Stomach (tissue), 4 donors: Measurements from ENCODE around the gene SVIL.

Source experiments
- EP300 ChIP-seq: sonication (generic); formaldehyde crosslinking; IDR thresholded peaks from one replicate; pipeline ENCODE4 v1.6.1; 2017; ENCODE audit warnings: antibody characterized with exemption
- TF ChIP-seq, protein P1 (sequence below), 7 experiments: fragments of 450-650 bp in 4 of 7; fragments of 200-600 bp in 3 of 7; sonication (generic) in 3 of 7; IDR thresholded peaks; one replicate each; pipeline ENCODE4 v1.5.1; 2016 to 2019; ENCODE audit warnings: antibody characterized with exemption in 7 of 7, control low read depth in 2 of 7, mild to moderate bottlenecking in 1 of 7

DNA sequence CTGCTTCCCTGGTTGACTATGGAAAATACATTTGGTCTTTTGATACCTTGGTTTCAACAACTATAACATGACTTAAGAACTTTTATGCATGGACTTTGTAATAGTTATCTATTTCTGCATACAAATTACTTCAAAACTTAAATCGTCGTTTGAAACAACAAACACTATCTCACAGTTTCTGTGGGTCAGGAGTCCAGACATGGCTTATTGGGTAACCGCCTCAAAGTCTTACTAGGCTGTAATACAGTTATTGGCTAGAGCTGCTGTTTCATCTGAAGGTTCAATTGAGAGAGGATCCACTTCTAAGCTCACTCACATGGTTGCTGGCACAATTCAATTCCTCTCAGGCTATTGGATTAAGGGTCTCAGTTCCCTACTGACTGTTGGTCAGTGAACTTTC is 210.8 kb downstream of the SVIL start:
- TF ChIP-seq EP300 = no peak
- TF ChIP-seq, protein P1, sequence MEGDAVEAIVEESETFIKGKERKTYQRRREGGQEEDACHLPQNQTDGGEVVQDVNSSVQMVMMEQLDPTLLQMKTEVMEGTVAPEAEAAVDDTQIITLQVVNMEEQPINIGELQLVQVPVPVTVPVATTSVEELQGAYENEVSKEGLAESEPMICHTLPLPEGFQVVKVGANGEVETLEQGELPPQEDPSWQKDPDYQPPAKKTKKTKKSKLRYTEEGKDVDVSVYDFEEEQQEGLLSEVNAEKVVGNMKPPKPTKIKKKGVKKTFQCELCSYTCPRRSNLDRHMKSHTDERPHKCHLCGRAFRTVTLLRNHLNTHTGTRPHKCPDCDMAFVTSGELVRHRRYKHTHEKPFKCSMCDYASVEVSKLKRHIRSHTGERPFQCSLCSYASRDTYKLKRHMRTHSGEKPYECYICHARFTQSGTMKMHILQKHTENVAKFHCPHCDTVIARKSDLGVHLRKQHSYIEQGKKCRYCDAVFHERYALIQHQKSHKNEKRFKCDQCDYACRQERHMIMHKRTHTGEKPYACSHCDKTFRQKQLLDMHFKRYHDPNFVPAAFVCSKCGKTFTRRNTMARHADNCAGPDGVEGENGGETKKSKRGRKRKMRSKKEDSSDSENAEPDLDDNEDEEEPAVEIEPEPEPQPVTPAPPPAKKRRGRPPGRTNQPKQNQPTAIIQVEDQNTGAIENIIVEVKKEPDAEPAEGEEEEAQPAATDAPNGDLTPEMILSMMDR (IDR thresholded peaks at IDR 0.05) = no peak
